Fibroblast of the aortic adventitia (primary cell): ENCODE measurements around the gene KIRREL2. TPM values are rescaled to one million over a fixed set of nuclear protein-coding genes. Genes with fewer than 3 reads are reported as not detected.

ENCODE experiments used
- DNase-seq: peaks from one replicate; pipeline ENCODE4 v3.0.0-alpha.2; 2010; ENCODE audit warnings: low read depth
- H3K4me3 ChIP-seq: 2 replicates; pipeline ENCODE4 v1.5.1; 2011; ENCODE audit warnings: low read depth, mild to moderate bottlenecking, control low read depth, low read length, moderate library complexity
- CTCF ChIP-seq: IDR thresholded peaks from 2 replicates; pipeline ENCODE4 v1.5.1; 2011; ENCODE audit warnings: mild to moderate bottlenecking, low read length, control low read depth, inconsistent platforms; ENCODE audit not compliant: insufficient read depth
- total RNA-seq: library from RNA; depleted of rRNA; stranded (reverse); fragments of >200 nt; gene quantifications from 2 replicates; pipeline ENCODE4 v1.2.3, GENCODE V29; 2012; ENCODE audit warnings: low replicate concordance

KIRREL2 gene
- total RNA-seq, result 0.25 TPM in 1 of 2 replicates, not detected in the other

GRCh38 chr19:35856546-35857149 lies at the start of gene KIRREL2:
Gene KIRREL2, plus strand, starts transcription at chr19:35856911. Its CDS starts 209 bp downstream, at chr19:35857120.
- no peak for DNase-seq
- no peak for TF ChIP-seq CTCF
- peak within 1 kb of the TSS; percentile 50 for H3K4me3 ChIP-seq

GRCh38 chr19:35807633-35808032 lies 49.1 kb upstream of the KIRREL2 start:
- H3K4me3 ChIP-seq, result no peak overlapping the region
- no peak for TF ChIP-seq CTCF
- no peak for DNase-seq

GRCh38 chr19:35811317-35812219 lies 45.1 kb upstream of the KIRREL2 start:
- no peak for DNase-seq
- no peak for TF ChIP-seq CTCF
- no peak overlapping the region for H3K4me3 ChIP-seq

GRCh38 chr19:35812220-35813042 lies 44.3 kb upstream of the KIRREL2 start, which contains the start of gene PRODH2:
Gene PRODH2, minus strand, starts transcription at chr19:35812845. Its CDS starts 40 bp downstream, at chr19:35812805.
- no peak for DNase-seq
- no peak within 1 kb of the TSS for H3K4me3 ChIP-seq
- TF ChIP-seq CTCF, result no peak

- H3K4me3 ChIP-seq, result no peak overlapping the region
- DNase-seq, result no peak
- no peak for TF ChIP-seq CTCF
These were observed 43.4 kb upstream of the KIRREL2 start for GRCh38 chr19:35813043-35813890.

GRCh38 chr19:35816262-35816661 lies 40.4 kb upstream of the KIRREL2 start:
- no peak for TF ChIP-seq CTCF
- DNase-seq, result no peak

More at GRCh38 chr19:35816262-35816661, 40.4 kb upstream of the KIRREL2 start:
- no peak overlapping the region for H3K4me3 ChIP-seq
